Effector memory CD8-positive, alpha-beta T cell (primary cell): Measurements from ENCODE around the gene TM4SF1.
A peak's percentile ranks its signal among the peaks of the same experiment; 100 is the strongest.

Experiments used
- ATAC-seq: fragments of 150-1000 bp; cut with Tn5 transposase; replicated peaks from 2 replicates; pipeline ENCODE4 v1.10.0; 2021; ENCODE audit warnings: mild to moderate bottlenecking, moderate library complexity
- DNase-seq, 3 experiments: peaks; one replicate each; pipeline ENCODE4 v3.0.0; 2021
- H3K27ac Mint-ChIP-seq, 2 donors: one replicate each; pipeline ENCODE4 v1.8.0; 2022; ENCODE audit warnings: mild to moderate bottlenecking in 2 of 2, mixed read lengths in 2 of 2, moderate library complexity in 2 of 2
- H3K27me3 Mint-ChIP-seq, 2 donors: one replicate each; pipeline ENCODE4 v1.8.0; 2022; ENCODE audit warnings: mixed read lengths in 2 of 2
- H3K36me3 Mint-ChIP-seq: one replicate; pipeline ENCODE4 v1.8.0; 2022; ENCODE audit warnings: mild to moderate bottlenecking, moderate library complexity, mixed read lengths; ENCODE audit not compliant: insufficient read depth
- H3K4me1 Mint-ChIP-seq, 2 donors: one replicate each; pipeline ENCODE4 v1.8.0; 2022; ENCODE audit warnings: low read depth in 2 of 2, mixed read lengths in 2 of 2
- H3K4me3 Mint-ChIP-seq, 2 donors: one replicate each; pipeline ENCODE4 v1.8.0; 2022; ENCODE audit warnings: mild to moderate bottlenecking in 2 of 2, mixed read lengths in 2 of 2, moderate library complexity in 2 of 2
- H3K9me3 Mint-ChIP-seq, 2 donors: one replicate each; pipeline ENCODE4 v1.8.0; 2022; ENCODE audit warnings: mixed read lengths in 2 of 2

Gene TM4SF1

GRCh38 chr3:149366941-149367840, 10.3 kb downstream of the TM4SF1 start:
- DNase-seq (no peak), ATAC-seq (no peak)
- peaks cover 25 to 33% of the 10 kb centered on the region in 2 donors for H3K27me3 Mint-ChIP-seq
- H3K9me3 Mint-ChIP-seq = no peaks in the 10 kb centered on the region
- no peak overlapping the region for H3K4me3 Mint-ChIP-seq
- no peaks in the 10 kb centered on the region for H3K36me3 Mint-ChIP-seq
- H3K4me1 Mint-ChIP-seq = no peaks in the 10 kb centered on the region
- H3K27ac Mint-ChIP-seq = no peak overlapping the region

GRCh38 chr3:149366031-149366430, 11.4 kb downstream of the TM4SF1 start:
- Mint-ChIP-seq H3K27me3 (peaks cover 37 to 45% of the 10 kb centered on the region in 2 donors), H3K4me1 (no peaks in the 10 kb centered on the region), H3K4me3 (no peak overlapping the region), H3K27ac (no peak overlapping the region), H3K9me3 (no peaks in the 10 kb centered on the region), H3K36me3 (no peaks in the 10 kb centered on the region)
- ATAC-seq = no peak
- no peak for DNase-seq

GRCh38 chr3:149364624-149365023, 12.8 kb downstream of the TM4SF1 start:
- peaks cover 40 to 48% of the 10 kb centered on the region in 2 donors for H3K27me3 Mint-ChIP-seq
- no peak overlapping the region for H3K27ac Mint-ChIP-seq
- H3K4me1 Mint-ChIP-seq = no peaks in the 10 kb centered on the region
- no peaks in the 10 kb centered on the region for H3K36me3 Mint-ChIP-seq
- H3K9me3 Mint-ChIP-seq = no peaks in the 10 kb centered on the region
- ATAC-seq = no peak
- DNase-seq = no peak
- H3K4me3 Mint-ChIP-seq = no peak overlapping the region

GRCh38 chr3:149363053-149363452, 14.4 kb downstream of the TM4SF1 start:
- H3K36me3 Mint-ChIP-seq = no peaks in the 10 kb centered on the region
- H3K27me3 Mint-ChIP-seq = peaks cover 52 to 62% of the 10 kb centered on the region in 2 donors
- H3K27ac Mint-ChIP-seq = no peak overlapping the region
- no peaks in the 10 kb centered on the region for H3K4me1 Mint-ChIP-seq
- H3K9me3 Mint-ChIP-seq = no peaks in the 10 kb centered on the region
- no peak for ATAC-seq
- no peak overlapping the region for H3K4me3 Mint-ChIP-seq
- DNase-seq = no peak

GRCh38 chr3:149362366-149362765, 15.1 kb downstream of the TM4SF1 start:
- ATAC-seq (no peak), DNase-seq (no peak)
- Mint-ChIP-seq H3K36me3 (no peaks in the 10 kb centered on the region), H3K27me3 (peaks cover 50 to 66% of the 10 kb centered on the region in 2 donors), H3K9me3 (no peaks in the 10 kb centered on the region), H3K27ac (no peak overlapping the region), H3K4me3 (no peak overlapping the region), H3K4me1 (no peaks in the 10 kb centered on the region)

GRCh38 chr3:149356630-149357029, 20.8 kb downstream of the TM4SF1 start:
- H3K27ac Mint-ChIP-seq = no peak overlapping the region
- ATAC-seq (no peak), DNase-seq (no peak)
- H3K4me3 Mint-ChIP-seq = no peak overlapping the region
- peaks cover 42 to 56% of the 10 kb centered on the region in 2 donors for H3K27me3 Mint-ChIP-seq
- no peaks in the 10 kb centered on the region for H3K36me3 Mint-ChIP-seq
- no peaks in the 10 kb centered on the region for H3K9me3 Mint-ChIP-seq
- no peaks in the 10 kb centered on the region for H3K4me1 Mint-ChIP-seq

GRCh38 chr3:149356044-149356592, 21.3 kb downstream of the TM4SF1 start:
- ATAC-seq = no peak
- Mint-ChIP-seq H3K36me3 (no peaks in the 10 kb centered on the region), H3K27ac (no peak overlapping the region), H3K27me3 (peaks cover 37 to 51% of the 10 kb centered on the region in 2 donors), H3K4me1 (no peaks in the 10 kb centered on the region), H3K4me3 (no peak overlapping the region), H3K9me3 (no peaks in the 10 kb centered on the region)
- DNase-seq = no peak

GRCh38 chr3:149353581-149354184, 23.8 kb downstream of the TM4SF1 start:
- H3K4me1 Mint-ChIP-seq = no peaks in the 10 kb centered on the region
- DNase-seq = no peak
- ATAC-seq = no peak
- H3K4me3 Mint-ChIP-seq = no peak overlapping the region
- peaks cover 43 to 55% of the 10 kb centered on the region in 2 donors for H3K27me3 Mint-ChIP-seq
- no peak overlapping the region for H3K27ac Mint-ChIP-seq
- no peaks in the 10 kb centered on the region for H3K36me3 Mint-ChIP-seq
- no peaks in the 10 kb centered on the region for H3K9me3 Mint-ChIP-seq

- H3K27me3 Mint-ChIP-seq = peaks cover 46 to 55% of the 10 kb centered on the region in 2 donors
- H3K4me1 Mint-ChIP-seq = no peaks in the 10 kb centered on the region
- no peak overlapping the region for H3K27ac Mint-ChIP-seq
- no peaks in the 10 kb centered on the region for H3K36me3 Mint-ChIP-seq
- DNase-seq (no peak), ATAC-seq (peak; percentile 45)
- H3K9me3 Mint-ChIP-seq = no peaks in the 10 kb centered on the region
- H3K4me3 Mint-ChIP-seq = no peak overlapping the region
These were observed 24.9 kb downstream of the TM4SF1 start for GRCh38 chr3:149352556-149352955.

GRCh38 chr3:149343951-149344350, 33.5 kb downstream of the TM4SF1 start:
- H3K4me3 Mint-ChIP-seq = no peak overlapping the region
- H3K9me3 Mint-ChIP-seq = no peaks in the 10 kb centered on the region
- DNase-seq (no peak), ATAC-seq (no peak)
- H3K4me1 Mint-ChIP-seq = no peaks in the 10 kb centered on the region
- peaks cover 54 to 62% of the 10 kb centered on the region in 2 donors for H3K27me3 Mint-ChIP-seq
- H3K36me3 Mint-ChIP-seq = no peaks in the 10 kb centered on the region
- no peak overlapping the region for H3K27ac Mint-ChIP-seq

GRCh38 chr3:149342413-149343380, 34.8 kb downstream of the TM4SF1 start:
- ATAC-seq (no peak), DNase-seq (no peak)
- Mint-ChIP-seq H3K4me3 (no peak overlapping the region), H3K36me3 (no peaks in the 10 kb centered on the region), H3K27me3 (peaks cover 45 to 50% of the 10 kb centered on the region in 2 donors), H3K27ac (no peak overlapping the region), H3K4me1 (no peaks in the 10 kb centered on the region), H3K9me3 (no peaks in the 10 kb centered on the region)

GRCh38 chr3:149340310-149340933, 37.0 kb downstream of the TM4SF1 start:
- Mint-ChIP-seq H3K4me3 (no peak overlapping the region), H3K36me3 (no peaks in the 10 kb centered on the region), H3K9me3 (no peaks in the 10 kb centered on the region), H3K27ac (no peak overlapping the region), H3K4me1 (no peaks in the 10 kb centered on the region), H3K27me3 (peaks cover 32 to 37% of the 10 kb centered on the region in 2 donors)
- DNase-seq (no peak), ATAC-seq (no peak)

GRCh38 chr3:149339931-149340309, 37.5 kb downstream of the TM4SF1 start:
- DNase-seq (no peak), ATAC-seq (no peak)
- H3K36me3 Mint-ChIP-seq = no peaks in the 10 kb centered on the region
- no peaks in the 10 kb centered on the region for H3K4me1 Mint-ChIP-seq
- no peak overlapping the region for H3K4me3 Mint-ChIP-seq
- H3K27ac Mint-ChIP-seq = no peak overlapping the region
- peaks cover 27 to 32% of the 10 kb centered on the region in 2 donors for H3K27me3 Mint-ChIP-seq
- H3K9me3 Mint-ChIP-seq = no peaks in the 10 kb centered on the region
